ENCODE results near the gene HORMAD2.
A peak's percentile ranks its signal among the peaks of the same experiment; 100 is the strongest.
"Not testable (repeated sequence)": the region's sequence is repeated elsewhere in the genome, so short reads cannot be mapped to it uniquely, and the experiment has no call there.

The HORMAD2 gene

GRCh38 chr22:30212363-30212995 lies 132.2 kb downstream of the HORMAD2 start:
- peak; percentile 40 for DNase-seq

- no peak for DNase-seq
Observed at GRCh38 chr22:30212996-30213441, 132.8 kb downstream of the HORMAD2 start.

GRCh38 chr22:30214703-30215407 lies 134.6 kb downstream of the HORMAD2 start:
- DNase-seq: peak; percentile 64

GRCh38 chr22:30216272-30216671 lies 136.0 kb downstream of the HORMAD2 start:
- not testable (repeated sequence) for DNase-seq

DNA sequence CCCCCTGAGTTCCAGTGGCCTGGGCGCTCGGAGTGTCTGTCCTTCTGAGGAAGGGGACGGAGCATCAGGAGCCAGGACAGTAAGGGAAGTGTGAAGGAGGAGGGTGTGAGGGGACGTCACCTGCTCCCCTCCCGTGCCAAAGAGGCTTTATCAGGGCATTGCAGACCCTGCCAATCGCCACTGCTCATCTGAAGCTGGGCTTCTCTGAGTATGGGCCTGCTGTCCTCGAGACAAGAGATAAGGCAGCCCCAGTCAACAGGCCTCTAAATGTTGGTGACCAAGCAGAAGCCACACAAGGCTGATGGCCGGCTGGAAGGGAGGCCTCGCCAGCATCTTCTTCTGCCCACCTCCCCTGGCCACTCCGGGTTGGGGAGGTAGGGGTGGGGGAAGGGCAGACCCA lies 136.4 kb downstream of the HORMAD2 start:
- no peak for DNase-seq

GRCh38 chr22:30217698-30218560 lies 137.7 kb downstream of the HORMAD2 start:
- no peak for DNase-seq

DNA sequence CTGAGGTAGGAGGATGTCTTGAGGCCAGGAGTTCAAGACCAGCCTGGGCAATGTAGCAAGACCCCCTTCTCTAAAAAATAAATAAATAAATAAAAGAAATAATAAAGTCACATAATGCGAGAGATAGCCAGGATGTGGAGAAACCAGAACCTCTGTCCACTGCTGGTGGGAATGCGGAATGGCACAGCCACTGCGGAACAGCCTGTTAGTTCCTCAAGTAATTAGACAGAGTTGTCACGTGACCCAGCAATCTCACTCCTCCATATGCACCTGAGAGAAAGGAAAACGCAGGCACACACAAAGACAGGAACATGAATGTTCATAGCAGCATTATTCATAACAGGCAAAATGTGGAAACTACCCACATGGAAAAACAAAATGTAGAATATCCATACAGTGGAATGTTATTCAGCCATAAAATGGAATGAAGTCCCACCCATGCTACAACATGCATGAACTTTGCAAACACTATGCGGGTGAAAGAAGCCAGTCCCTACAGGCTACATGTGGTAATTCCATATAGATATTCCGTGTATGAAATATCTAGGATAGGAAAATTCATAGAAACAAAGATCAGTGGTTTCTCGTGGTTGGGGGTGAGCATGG lies 138.9 kb downstream of the HORMAD2 start:
- no peak for DNase-seq

DNA sequence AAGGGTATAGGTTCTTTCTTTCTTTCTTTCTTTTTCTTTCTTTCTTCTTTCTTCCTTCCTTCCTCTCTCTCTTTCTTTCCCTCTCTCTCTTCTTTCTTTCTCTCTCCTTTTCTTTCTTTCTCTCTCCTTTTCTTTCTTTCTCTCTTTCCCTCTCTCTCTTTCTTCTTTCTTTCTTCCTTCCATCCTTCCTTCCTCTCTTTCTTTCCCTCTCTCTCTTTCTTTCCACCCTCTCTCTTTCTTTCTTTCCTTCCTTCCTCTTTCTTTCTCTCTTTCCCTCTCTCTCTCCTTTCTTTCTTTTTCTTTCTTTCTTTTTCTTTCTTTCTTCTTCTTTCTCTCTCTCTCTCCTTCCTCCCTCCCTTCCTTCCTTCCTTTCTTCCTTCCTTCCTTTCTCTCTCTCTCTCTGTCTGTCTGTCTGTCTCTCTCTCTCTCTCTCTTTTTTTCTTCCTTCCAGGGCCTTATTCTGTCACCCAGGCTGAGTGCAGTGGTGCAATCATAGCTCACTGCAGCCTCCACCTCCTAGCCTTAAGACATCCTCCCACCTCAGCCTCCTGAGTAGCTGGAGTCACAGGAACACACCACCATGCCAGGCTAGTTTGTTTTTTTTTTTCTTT lies 139.5 kb downstream of the HORMAD2 start:
- no peak for DNase-seq

DNA sequence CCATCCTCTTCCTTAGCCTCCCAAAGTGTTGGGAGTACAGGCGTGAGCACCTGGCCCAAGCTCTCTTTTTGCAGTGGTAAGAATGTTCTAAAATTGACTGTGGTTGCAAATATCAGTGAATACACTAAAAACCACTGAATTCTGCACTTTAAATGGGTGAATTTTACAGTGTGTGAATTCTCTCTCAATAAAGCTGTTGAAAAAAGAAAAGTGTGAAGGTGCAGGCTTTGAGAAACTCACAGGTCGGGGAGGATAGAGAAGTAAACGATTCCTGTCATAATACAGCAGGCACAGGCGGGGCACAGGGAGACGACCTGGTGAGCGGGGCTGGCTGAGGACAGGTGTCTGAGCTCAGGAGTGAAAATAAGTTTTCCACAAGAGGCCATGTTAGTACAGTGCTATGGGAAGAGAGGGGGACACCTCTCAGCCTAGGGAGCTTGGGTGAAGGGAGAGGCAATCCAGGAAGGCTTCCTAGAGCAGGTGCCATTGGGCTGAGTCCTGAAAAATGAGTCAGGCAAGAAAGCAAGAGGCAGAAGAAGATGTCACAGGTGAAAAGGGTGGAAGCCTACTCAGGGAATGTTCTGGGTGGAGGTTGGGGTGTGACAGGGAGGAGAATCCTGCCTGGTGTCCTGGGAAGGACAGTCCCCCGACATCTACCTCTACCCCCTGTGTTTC lies 140.2 kb downstream of the HORMAD2 start:
- DNase-seq: no peak

DNA sequence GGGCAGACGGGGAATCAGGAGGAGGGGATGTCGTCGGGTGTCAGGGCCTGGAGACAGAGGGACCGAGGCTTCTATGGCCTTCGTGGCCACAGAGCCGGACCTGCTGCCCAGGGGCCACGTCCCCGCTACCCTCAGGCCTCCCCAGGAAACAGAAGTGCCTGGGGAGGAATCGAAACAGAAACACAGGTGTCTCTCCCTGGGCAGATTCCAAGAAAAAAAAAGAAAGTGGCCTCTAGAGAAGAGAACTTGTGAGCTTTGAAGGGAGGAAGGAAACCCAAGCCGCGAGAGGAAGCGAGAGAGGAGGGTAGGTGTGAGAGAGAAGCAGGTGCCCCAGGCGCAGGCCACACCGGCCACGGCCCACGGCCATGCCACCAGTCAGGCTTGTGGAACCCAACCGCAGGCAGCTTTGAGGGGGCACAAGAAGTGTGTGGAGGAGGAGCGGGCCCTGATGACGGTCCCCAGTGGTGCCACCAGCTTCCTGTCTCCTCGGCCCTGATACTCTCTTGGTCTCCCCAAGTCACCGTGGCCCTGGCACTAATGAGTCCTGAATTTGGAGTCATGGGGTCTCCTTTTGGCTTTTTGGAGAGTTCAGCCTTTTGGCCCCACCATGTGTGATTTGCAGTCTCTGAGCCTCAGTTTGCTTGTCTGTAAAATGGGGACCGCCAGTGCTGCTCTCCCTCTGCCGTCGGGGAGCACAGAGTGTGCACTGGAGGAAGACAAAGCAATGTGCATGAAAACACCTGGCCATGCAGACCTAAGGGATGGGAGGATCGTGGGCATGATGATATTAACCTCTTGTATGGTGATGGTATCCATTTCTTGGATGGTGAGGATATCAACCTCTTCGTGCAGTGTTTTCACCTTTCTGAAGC lies 141.1 kb downstream of the HORMAD2 start:
- DNase-seq: no peak

DNA sequence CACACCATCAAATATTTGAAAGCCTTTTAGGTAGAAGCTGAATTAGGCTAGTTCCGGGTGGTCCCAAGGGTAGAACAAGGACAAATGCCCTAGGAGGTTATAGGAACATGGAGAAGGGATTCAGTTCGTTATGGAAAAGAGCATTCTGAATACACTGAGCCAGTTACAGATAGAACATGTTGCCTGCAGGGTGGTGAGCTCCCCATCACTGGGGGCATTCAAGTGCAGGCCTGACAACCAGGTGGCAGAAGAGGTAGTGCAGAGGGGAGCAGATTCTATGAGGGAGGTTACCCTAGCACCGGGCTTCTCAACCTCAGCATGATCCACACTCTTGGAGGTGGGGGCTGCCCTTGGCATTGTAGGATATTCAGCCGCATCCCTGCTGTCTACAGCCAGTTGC lies 142.1 kb downstream of the HORMAD2 start:
- DNase-seq: no peak

DNA sequence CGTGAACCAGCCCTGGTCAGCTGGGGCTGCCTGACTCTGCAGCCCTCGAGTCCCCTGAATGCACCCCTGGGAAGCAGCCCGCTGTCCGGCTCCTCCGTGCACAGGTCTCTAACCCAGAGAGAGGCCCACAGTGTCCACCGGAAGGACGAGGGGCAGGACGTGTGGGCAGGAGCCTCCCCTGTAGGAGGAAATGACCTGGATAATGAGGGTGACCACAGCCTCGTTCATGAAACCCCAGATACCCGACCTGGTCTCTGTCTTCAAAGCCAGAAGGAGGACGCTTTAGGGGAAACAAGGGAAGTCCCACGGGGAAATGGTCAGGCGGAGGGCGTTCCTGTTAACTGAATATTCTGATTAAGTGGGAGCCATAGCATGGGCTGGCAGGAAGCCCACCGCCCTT lies 143.0 kb downstream of the HORMAD2 start:
- DNase-seq: no peak

DNA sequence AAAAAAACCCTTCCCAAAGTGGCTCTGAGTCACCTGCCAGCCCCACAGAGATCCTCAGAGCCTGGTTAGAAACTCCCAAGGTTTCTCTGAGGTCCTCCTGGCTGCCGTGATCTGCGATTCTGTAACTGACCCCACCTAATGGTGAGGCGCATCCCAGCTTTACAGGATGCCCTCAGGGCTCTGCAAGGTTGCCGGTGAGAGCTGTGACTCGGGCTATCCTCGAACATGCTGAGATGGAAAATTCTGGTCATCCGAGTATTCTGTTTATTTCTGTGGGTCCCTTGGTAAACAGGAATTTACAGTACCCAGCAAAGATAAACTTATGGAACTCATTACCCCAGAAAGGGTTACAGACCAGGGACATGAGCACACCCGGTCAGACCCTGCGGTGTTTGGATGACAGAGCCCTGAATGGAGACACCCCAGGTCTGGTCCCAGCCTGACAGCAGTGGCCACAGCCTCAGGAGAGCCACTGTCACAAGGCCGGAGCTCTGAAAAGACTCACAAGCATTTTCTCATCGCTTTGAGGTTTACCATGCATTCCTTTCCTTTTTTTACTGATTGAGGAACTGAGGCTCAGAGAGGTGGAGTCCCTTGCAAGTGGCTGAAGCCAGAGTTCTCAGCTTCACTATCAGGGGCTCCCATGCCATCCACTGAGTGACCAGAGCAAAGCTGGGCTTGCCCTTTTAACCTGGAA lies 144.0 kb downstream of the HORMAD2 start:
- no peak for DNase-seq

DNA sequence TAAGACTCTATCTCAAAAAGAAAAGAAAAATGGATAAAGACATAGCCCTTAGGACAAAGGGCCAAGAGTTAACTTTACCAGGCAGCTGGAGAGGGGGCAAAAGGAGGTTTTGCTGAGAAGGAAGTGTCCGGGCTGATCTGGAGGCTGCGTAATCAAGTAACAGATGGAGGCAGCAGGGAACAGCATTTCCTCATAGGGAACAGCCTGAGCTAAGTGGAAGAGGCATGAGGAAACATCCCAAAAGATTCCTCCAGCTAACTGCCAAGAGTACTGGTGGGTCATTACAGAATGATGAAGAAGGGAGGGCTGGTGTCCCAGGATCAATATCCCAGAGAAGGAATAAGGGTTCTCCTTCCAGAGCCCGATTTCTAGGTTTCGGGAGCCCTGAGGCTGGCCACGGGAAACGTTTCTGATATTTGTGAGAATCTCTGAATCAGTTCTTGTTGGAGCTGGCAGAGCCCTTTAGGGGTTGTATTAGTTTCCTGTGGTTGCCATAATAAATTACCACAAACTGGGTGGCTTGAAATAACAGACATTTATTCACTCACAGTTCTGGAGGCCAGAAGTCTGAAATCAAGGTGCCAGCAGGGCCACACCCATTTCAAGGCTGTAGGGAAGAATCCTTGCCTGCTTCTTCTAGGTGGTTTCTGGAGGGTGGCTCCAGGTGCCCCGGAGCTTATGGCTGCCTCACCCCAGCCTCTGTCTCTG lies 145.1 kb downstream of the HORMAD2 start:
- no peak for DNase-seq

- DNase-seq: peak; percentile 81
Observed at GRCh38 chr22:30226192-30226832, 146.0 kb downstream of the HORMAD2 start.
